NCI-H524 treated with DMSO at 0.1 percent for 48 hours (cell line): ENCODE results near the gene EHD3.

Experiments used
- DNase-seq: peaks from one replicate; lab custom pipeline; 2025; lab: John Stamatoyannopoulos, UW

EHD3 gene

DNA sequence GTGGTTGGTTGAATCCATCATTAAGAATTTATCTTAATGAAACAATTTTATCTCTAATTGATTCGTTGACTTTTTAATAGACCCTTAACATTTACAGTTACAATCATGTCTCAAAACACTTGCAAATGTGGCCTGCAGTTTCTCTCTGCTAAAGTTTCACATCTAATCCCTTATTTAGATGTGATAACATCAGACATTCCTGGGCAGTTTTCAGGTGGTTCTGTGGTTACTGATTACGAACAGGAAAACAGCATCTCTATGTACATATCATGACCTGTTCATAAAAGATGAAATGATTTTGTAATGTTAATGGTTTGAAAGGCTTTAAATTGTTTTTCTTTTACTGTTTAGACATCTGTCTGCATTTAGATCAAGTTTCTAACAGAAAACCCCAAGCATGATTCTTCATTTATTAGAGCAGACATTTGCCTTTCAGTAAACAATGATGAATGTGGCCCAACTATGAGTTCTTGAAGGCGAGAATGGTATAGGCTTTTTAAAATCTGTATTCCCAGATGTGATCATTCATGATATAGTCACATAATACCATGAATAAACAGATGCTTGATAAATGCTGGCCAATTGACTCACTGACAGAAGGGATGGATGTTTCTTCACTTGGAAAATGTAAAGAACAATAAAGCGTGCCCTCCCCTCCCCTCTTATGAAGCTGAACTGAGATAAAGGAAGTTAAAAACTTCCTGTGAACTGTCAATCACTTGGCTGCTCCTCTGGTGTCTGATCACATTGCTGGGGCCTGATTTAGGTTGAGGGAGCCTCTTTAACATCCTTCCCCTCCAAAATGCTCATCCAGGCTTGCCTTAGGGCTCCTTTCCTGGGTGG is 20.1 kb upstream of the EHD3 start:
- DNase-seq, result no peak

DNA sequence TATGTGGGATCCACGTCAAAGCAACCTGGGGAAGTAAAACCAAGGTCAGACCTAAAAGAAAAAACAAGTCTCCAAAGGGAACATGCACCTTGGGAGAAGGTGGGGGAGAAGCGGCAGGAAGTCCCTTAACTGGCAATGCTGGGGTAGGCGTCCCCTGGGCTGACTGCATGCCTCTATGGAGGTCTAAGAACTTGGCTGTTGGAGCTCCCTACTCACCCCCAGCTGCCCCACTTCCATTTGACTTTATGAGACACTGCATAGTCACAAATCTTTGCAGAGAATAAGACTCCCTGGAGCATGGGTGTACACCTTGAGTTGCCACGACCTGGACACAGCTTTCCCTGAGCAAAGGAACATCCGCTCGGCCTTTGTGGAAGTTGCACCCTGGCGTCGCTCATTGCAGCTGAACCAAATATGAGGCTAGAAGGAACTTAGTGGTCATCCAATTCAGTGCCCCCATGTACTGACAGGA is 19.5 kb upstream of the EHD3 start:
- no peak for DNase-seq

DNA sequence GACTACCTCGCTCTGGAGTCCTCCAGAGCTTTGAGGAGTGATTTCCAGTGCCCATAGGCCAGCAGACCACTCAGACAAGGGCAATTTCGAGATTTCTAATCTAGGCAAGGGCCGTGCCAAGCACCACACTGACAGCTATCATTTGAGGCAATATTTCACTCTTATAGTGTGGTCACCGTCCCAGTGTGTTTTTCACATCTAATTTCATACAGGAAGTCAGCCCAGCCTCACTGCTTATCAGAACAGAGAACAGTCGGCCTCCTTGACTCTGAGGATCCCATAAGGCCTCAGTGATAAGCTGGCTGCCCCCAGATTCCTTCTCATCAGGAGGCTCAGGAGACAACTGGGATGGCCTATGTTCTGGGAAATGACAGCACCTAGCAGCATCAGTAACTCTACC is 17.2 kb upstream of the EHD3 start:
- DNase-seq, result no peak

DNA sequence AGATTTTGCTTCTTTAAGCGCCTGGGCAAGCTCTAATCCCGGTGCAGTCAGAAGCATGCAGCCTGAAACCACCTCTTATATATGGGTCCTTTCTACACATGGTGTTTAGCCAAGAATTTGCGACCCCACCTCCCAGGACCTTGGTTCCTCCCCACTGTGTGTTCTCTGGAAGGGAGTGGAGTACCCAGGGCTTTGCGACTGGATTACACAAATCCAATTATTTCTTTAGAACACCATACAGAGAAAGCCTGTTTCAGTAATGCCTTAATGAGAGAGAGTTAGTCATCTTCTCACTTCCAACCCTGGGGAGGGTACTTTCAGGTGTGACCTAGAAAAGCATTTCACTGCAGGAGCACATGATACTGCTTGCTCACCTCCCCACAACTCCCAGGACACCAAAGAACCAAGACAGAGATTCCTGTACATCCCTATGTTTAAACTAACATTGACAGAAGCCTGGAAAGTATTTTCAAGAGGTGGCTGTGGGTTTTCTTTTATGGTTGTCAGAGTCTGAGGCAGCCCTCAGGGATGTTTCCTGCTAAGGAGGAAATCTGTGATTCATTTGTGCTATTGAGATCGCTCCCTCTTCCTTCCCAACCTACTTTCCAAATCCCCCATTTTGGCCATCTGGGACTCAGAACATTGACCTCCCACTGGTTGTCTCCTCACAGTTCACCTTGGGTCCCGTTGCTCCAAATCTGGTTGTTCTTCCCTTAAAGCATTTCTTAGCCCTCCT is 16.3 kb upstream of the EHD3 start, which contains the start of gene CAPN14:
Gene CAPN14, minus strand, starts transcription at position 51 of the 736 bp plus-strand sequence. CDS start 12,068 bp downstream, outside the sequence.
- no peak for DNase-seq

DNA sequence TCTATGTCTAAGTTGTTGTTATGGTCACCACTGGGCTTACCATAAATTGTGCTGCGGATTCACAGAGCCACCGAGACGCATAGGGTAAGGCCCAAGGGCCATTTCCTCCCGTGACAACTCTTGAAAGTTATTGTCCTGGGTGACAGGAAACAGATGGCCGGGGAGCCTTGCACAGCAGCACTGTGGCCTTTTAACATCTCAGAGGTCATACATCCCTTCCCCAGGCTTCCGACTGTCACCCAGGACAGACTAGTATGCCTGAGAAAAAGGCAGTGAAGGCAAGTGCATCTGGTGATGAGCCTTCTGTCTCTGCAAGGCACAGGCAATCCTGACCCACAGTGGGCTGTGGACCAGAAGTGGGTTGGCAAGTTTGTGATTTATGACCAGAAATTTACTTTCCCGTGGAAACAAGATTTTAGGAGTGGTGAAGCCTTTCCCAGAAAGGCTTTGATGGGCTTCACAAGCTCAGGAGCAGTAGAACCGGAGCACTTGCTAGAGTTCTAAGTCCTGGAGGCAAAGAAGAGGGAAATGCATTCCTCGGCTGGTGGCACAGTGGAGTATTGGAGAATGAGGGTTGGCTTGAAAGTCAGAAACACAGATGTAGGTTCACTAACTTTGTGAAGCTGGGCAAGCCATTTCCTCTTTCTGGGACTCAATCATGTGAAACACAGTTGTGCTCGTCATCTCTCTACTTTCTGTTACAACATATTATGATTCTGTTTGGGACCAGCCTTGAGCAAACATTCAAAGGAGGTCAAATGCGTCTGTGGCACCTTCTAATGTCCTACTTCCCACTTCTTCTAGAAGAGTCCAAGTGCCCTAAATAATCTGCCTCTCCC is 14.6 kb upstream of the EHD3 start:
- no peak for DNase-seq

DNA sequence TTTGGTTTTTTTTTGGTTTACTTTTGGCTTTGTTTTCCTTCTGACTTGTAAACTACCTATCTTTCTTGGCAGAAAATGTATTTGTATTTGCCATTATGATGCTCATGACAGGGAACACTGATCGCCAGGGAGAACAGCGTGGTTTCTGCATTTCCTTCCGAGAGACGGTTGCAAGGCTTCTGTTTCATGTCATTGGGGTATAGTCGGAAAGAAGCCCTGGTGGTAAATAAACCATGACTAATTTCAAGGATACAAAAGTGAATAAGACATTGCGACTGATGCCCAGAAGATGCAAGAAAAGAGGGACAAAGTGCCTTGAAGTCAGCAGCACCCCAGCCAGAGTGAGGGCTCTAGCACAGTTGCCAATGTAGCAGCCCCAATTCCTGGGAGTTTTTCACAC is 12.4 kb upstream of the EHD3 start:
- no peak for DNase-seq

DNA sequence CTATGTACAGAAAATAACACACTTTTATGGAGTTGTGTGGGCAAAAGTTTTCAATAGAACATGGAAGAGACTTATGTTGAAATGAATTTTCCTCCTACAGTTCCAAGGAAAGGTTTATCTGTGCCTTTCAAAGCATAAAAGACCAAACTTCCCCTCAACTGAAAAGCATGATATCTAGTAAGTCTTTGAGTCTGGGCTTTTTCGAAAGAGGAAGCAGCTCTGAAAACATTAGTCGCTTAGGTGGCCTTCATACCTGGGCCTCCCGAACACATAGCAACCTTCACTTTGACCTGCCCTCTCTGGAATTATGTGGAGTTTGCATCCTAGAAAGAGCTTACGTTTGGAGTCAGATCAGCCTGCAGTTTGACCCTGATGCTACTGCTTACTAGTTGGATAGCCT is 11.9 kb upstream of the EHD3 start:
- no peak for DNase-seq

DNA sequence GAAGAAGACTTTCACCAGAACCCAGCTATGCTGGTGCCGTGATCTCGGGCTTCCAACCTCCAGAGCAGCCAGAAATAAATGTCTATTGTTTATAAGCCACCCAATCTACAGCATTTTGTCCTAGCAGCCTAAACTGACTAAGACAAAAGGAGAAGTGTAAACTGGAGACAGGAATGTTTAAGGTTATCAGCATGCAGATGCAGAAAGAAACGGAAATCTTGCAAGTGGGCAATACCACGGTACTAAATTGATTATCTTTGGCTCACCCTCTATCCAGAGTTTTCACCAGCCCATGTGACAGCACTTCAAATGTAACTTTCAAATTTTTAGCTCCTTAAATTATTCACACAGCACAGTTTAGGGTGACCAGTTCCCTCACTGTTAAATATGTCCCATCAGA is 10.9 kb upstream of the EHD3 start:
- no peak for DNase-seq

DNA sequence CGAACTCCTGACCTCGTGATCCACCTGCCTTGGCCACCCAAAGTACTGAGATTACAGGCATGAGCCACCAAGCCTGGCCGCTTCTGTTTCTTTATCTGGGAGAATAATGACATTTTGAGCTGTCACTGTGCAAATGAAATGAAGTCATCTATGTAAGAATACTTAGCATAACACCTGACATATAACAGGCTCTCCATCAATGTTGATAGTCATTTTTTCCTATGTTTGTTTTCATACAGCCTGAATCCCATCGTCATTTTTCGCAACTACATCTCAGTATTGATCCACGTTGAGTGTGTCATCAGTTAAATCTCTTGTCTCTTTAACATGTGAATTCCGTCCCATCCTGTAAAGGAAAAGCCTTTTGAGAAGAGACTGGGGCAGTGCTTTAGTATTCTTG is 10.2 kb upstream of the EHD3 start:
- DNase-seq, result no peak

DNA sequence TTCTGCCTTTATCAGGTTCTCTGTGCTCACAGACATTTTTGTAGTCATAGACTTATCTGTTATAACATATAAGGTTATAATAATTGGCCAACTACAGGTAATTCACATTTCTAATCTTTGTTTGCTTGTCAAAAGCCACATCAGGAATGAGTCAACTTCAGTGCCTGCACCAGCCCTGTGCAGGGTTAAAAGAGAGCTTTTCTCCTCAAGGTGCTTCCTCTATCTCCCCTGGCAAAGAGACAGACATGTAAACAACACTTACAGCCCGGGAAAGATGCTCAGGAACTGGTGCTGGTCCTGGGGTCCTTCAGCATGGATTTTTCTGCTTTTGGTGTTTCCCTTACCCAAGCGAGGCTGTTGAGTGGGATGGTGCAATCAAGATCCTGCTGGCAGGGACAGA is 7.7 kb upstream of the EHD3 start:
- no peak for DNase-seq

DNA sequence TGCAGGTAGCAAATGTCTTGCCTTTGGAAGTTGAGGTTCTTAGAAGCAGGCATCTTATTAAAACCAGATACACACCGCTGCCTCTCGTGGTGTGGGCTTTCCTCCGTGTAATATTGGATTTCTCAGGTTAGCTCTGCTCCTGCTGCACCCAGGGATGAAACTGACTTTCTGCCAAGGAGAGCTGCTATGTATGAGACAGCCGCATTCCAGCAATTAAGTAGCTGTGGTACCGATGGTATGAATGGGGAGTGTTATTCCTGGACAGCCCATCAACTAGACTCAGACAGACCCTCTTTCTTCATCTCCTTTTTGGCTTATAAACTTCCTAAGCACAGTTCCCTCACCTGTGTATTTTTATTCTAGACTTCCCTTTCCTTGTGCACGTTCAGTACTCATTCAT is 6.8 kb upstream of the EHD3 start:
- DNase-seq, result no peak

DNA sequence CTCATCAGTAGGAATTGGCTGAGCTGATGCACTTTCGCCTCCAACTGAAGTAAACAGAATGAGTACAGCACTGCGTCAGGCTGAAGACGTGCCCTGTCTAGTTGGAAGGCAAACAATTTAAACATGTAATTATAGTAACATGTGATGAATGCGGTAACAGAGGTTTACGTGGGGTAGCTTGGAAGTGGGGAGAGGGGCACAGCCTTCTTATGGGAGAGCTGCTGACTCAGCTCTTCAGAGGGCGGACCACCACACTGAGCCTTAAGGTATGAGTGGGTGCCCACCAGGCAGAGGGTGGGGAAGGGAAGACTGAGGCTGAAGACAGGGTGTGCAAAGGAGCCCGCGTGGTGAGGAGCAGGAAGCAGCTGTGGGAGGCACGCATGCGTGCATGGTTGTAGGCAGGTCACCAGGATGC is 6.2 kb upstream of the EHD3 start:
- DNase-seq, result no peak

DNA sequence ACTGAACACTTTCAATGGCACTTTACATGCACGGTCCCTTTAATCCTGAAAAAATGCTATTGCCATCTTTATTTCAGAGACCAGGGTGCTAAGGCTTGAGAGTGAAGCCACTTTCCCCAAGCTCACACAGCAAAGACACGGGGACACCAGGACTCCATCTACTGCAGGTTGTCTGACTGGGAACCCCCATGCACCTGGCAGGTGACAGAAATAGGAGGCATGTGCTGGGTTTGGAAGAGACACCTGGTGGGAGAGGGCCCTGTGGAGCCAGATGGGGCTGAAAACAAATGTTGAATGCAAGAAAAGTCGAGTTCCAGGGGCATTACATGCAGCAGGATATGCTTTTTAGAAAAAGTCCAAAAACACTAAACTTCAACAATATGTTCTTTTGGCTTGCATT is 5.2 kb upstream of the EHD3 start:
- DNase-seq, result no peak

DNA sequence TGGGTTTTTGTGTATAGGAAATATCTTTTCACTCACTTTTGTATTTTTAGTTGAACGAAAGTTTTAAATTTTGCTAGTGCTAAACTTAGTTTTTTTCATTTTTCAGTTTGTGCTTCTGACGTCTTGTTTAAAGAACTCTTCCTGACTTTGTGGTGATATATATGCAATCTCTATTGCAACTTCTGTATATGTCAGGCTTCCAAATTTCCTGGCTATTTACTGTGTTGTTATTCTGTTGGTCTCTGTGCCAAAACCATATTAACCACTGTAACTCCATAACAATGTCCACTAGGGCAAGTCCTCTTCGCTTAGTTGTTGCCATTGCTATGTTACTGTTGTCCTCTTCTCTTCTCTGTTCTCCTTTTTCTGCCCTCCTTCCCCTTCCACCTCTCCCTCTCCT is 3.2 kb upstream of the EHD3 start:
- DNase-seq, result no peak

DNA sequence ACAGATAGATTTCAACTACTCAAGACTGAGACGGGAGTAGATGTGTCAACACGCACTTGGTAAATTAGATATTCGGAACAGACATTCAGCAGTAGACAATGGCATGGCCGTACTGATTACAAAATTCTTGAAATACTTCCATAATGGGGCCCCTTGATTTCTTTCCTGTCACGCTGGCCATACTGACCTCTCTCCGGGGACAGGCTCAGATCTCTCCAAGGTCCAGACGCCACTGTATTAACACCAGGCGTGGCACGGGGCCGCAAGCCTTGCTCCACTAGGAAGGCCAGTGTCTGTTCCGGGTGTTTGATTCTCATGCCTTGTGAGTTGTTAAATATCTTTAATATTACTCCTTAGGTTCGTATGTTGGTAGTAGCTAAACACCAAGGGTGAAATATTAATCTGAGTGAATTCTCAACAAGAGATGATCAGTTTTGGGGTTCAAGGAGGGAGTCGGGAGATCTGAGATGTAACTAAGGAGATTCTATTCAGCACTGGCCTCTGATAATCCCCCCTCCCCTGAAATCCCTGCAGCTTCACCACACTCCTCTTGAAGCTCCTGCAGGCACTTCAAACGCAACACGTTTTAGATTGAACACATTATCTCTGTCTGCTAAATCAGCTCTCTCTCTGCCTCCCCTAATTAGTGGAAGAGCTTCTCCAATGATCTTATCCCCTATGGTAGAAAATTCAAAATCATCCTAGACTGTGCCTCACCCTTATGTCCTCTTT is 2.2 kb upstream of the EHD3 start:
- no peak for DNase-seq

DNA sequence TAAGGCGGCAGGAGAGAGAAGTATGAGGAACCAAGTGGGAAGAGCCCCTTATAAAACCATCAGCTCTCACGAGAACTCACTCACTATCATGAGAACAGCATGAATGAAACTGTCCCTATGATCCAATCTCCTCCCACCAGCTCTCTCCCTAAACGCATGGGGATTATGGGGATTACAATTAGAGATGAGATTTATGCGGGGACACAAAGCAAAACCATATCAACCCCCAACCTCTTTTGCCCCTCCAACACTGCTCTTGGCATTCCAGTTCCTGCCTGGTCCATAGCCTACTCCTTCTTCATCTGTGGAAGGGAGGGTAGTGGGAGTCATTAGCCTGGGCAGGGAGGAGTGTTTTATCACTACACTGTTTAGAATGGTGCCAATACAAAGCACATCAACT is 1.4 kb upstream of the EHD3 start:
- DNase-seq, result no peak

DNA sequence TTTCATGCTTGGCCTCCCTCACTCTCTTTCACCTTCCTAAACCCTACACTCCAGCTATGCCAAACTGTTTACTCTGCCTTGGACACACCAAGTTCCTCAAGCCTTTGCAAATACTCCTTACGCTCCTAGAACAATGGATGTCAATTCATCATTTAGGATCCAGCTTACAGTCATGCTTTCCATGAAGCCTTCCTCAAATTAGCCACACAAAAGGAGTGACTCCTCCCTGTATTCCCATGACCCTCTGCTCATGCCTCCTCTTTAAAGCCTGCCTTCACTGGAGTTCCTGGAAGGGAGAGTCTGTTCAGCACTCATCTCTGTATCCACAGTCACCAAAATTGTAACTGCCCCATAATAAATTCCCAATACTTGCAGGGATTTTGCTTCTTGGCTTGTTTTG is 721 bp upstream of the EHD3 start:
- no peak for DNase-seq

DNA sequence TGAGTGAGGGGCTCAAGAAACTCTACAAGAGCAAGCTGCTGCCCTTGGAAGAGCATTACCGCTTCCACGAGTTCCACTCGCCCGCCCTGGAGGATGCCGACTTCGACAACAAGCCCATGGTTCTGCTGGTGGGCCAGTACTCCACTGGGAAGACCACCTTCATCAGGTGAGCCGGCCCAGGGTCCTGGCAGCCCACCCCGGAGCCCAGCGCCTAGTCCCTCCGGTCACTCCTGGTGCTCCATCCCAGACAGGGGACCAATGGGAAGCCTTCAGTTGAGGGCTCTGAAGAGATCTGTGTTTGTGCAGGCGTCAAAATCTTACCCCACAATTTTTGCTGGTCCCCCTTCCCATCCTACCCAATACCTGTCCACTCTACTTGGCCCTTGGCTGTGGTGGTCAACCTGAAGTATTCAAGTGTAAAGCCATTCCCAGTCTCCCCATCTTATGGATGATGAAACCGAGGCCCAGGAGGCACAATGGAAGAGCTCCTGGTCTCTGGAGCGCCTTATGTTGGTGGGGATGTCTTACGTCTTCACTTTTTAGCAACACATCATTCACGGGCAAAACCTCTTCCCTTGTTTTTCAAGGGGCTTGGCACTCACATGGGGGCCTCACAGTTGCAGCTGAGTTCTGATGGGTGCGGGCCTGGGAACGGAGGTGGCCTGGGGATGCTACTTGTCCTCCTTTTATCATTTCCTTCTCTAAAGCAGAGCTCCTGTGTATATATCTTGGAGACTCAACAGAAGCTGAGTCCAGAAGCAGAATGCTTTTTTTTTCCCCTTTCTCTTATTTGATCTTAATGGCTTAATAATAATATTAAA is 941 bp downstream of the EHD3 start:
- DNase-seq, result no peak

DNA sequence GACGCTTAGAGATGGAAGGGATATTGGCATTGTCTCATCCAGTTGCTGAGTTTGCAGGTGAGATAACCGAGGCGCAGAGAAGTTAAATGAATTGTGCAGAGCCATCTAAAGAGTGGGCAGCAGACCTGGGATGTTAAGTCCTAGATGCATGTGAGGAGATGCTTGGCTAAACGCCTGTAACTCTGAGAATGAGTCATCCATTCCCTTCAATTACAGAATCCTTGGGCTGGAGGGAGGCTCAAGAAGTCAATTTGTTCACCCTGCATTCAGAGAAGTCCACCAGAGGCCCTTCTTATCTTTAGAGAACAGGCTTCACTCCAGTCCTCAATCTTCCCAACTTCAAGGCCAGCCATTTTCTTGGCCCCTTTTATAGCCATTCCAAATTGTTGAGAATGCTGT is 1.6 kb downstream of the EHD3 start:
- DNase-seq, result no peak

DNA sequence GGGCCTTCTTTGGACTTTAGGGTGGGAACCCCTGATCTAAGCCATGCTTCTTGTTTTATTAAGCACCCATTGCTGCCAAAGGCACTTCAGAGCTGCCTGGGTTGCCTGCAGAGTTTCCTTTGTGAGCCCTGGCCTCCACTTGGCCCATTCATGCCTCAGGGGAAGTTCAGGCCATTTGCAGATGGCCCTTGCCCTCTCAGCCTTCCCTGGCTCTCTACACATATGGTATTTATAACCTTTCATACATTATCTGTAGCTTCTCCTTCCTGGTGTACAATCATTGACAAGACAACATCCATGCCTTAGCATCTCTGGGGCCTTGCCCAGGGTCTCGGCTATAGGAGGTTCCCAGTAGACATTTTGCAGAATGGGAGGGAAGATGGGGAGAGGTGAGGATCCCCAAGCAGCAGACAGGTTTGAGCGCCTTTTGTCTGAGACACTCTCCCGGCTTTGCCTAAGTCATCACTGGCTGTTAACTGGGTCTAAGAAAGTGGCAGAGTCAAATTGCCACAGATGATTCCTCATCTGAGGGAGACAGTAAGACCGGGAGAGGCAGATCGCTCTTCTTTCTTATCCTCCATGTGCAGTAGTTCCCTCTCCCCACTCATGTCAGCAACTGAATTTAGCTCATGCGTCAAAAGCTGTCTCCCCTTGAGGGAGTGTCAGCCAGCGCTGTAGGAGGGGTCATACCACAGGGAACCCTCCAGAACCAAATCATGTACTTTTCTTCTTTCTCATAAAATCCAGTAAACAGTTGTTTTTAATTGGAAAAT is 2.7 kb downstream of the EHD3 start:
- DNase-seq, result no peak
